Activated CD4-positive, alpha-beta T cell treated with anti-CD3 and anti-CD28 coated beads for 1 hour (primary cell): ENCODE data around the gene PHKA2.
"Not testable (repeated sequence)": the region's sequence is repeated elsewhere in the genome, so short reads cannot be mapped to it uniquely, and the experiment has no call there.

Experiments
- DNase-seq: peaks from one replicate; pipeline ENCODE4 v3.0.0-alpha.2; 2020

Gene PHKA2

GRCh38 chrX:18847901-18848300 is 136.0 kb downstream of the PHKA2 start:
- DNase-seq, result not testable (repeated sequence)
